Activated CD8-positive, alpha-beta T cell treated with anti-CD3 and anti-CD28 coated beads for 36 hours (primary cell): ENCODE measurements around the gene VIT. TPM values are rescaled to one million over a fixed set of nuclear protein-coding genes. Genes with fewer than 3 reads are reported as not detected.

Experiments
- ATAC-seq: fragments of 200-7000 bp; cut with Tn5 transposase; one replicate; pipeline ENCODE4 v1.10.0; 2021; ENCODE audit warnings: mild to moderate bottlenecking, moderate library complexity
- CTCF ChIA-PET: fragments of 350-600 bp; sonication (Branson Sonifier 250); formaldehyde crosslinking; loops from one replicate; lab custom pipeline; 2021; ENCODE audit warnings: antibody characterized with exemption; lab: Charles Lee
- POLR2A ChIA-PET: fragments of 350-600 bp; sonication (Branson Sonifier 250); formaldehyde crosslinking; loops from one replicate; lab custom pipeline; 2021; ENCODE audit warnings: antibody characterized with exemption; lab: Charles Lee
- DNase-seq: peaks from one replicate; pipeline ENCODE4 v3.0.0-alpha.2; 2020
- H3K27ac Mint-ChIP-seq: one replicate; pipeline ENCODE4 v1.8.0; 2021; ENCODE audit warnings: mild to moderate bottlenecking, mixed read lengths
- H3K27me3 Mint-ChIP-seq: one replicate; pipeline ENCODE4 v1.8.0; 2021; ENCODE audit warnings: mixed read lengths
- H3K36me3 Mint-ChIP-seq: one replicate; pipeline ENCODE4 v1.8.0; 2021; ENCODE audit warnings: low read depth, mixed read lengths
- H3K4me1 Mint-ChIP-seq: one replicate; pipeline ENCODE4 v1.8.0; 2021; ENCODE audit warnings: low read depth, mixed read lengths
- H3K4me3 Mint-ChIP-seq: one replicate; pipeline ENCODE4 v1.8.0; 2021; ENCODE audit warnings: mild to moderate bottlenecking, moderate library complexity, mixed read lengths
- H3K9me3 Mint-ChIP-seq: one replicate; pipeline ENCODE4 v1.8.0; 2021; ENCODE audit warnings: mixed read lengths
- CTCF ChIP-seq: fragments of 200-600 bp; IDR thresholded peaks from one replicate; pipeline ENCODE4 v1.8.0; 2022; ENCODE audit warnings: antibody characterized with exemption, mild to moderate bottlenecking
- intact Hi-C: fragments of 100-400 bp; cut with micrococcal nuclease; formaldehyde crosslinking; loops from one replicate; pipeline ENCODE4 v1.10.0; 2022
- total RNA-seq, 2 experiments: library from RNA; stranded (reverse); gene quantifications; one replicate each; pipeline ENCODE4 v1.2.3, GENCODE V29; 2021

Gene VIT
- total RNA-seq, 2 experiments from 2014 or later: not detected

DNA sequence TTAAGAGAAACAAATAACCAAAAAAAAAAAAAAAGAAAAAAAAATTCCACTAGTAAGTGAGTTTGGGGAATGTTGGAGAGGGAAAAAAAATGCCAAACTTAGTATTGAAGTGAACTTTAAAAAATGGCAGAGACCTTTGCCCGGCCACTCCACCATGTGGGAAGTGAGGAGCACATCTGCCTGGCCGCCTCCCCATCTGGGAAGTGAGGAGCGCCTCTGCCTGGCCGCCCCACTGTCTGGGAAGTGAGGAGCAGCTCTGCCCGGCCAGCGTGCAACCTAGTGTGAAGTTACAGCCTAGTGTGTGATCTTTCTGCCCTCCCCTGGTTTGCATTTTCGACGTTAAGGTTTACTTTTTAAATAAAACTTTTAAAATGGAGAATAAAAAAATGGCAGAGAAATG, 33.9 kb upstream of the VIT start:
- H3K36me3 Mint-ChIP-seq: no peaks in the 10 kb centered on the region
- H3K4me3 Mint-ChIP-seq: no peak overlapping the region
- intact Hi-C loops: loop anchor here (5.0 kb wide), 1 partner anchor 310 kb away; no protein-coding TSS in a partner anchor
- no peak for TF ChIP-seq CTCF
- no peak for DNase-seq
- ChIA-PET POLR2A (no interaction called here), CTCF (no interaction called here)
- no peak overlapping the region for H3K27ac Mint-ChIP-seq
- H3K27me3 Mint-ChIP-seq: peaks cover 1% of the 10 kb centered on the region
- H3K9me3 Mint-ChIP-seq: no peaks in the 10 kb centered on the region
- ATAC-seq: no peak
- no peaks in the 10 kb centered on the region for H3K4me1 Mint-ChIP-seq

- intact Hi-C loops: loop anchor here (5.0 kb wide), 1 partner anchor 311 kb away; no protein-coding TSS in a partner anchor
- Mint-ChIP-seq H3K27me3 (peaks cover 3% of the 10 kb centered on the region), H3K4me1 (no peaks in the 10 kb centered on the region), H3K27ac (no peak overlapping the region), H3K9me3 (no peaks in the 10 kb centered on the region), H3K36me3 (no peaks in the 10 kb centered on the region), H3K4me3 (no peak overlapping the region)
- ATAC-seq: no peak
- DNase-seq: no peak
- no peak for TF ChIP-seq CTCF
- CTCF ChIA-PET: interaction anchor here (1.3 to 1.7 kb wide), 2 partner anchors 11 to 18 kb away, joined by 6 to 13 read pairs; no protein-coding TSS in a partner anchor
- POLR2A ChIA-PET: no interaction called here
These were observed 33.2 kb upstream of the VIT start for GRCh38 chr2:36663295-36663694.

GRCh38 chr2:36663851-36664695, 32.4 kb upstream of the VIT start:
- intact Hi-C loops: loop anchor here (5.0 kb wide), 1 partner anchor 312 kb away; no protein-coding TSS in a partner anchor
- ChIA-PET CTCF (interaction anchor here (0.5 to 2.6 kb wide), 25 partner anchors 8 to 1252 kb away, joined by 3 to 18 read pairs (median 4); partner anchors contain the start of gene FEZ2), POLR2A (no interaction called here)
- Mint-ChIP-seq H3K4me3 (no peak overlapping the region), H3K36me3 (no peaks in the 10 kb centered on the region), H3K27ac (no peak overlapping the region), H3K9me3 (no peaks in the 10 kb centered on the region), H3K27me3 (peaks cover 3% of the 10 kb centered on the region), H3K4me1 (no peaks in the 10 kb centered on the region)
- DNase-seq: peak; percentile 19
- ATAC-seq: peak; percentile 62
- TF ChIP-seq CTCF: peak; percentile 79

DNA sequence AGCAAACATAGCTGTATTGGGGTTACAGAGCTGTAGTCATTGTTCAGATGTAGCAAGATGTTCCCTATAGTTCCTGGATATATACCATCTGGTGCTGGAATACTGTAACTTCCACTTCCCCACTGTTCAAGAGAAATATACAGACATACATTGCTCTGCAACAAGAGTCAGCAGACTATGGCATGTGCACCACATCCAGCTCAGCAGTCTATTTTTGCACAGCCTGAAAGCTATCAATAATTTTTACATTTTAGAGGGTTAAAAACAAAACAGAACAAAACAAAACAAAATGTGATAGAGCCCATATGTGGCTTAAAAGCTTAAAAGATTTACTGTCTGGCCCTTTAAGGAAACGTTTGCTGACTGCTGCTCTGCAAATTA, 31.8 kb upstream of the VIT start:
- ATAC-seq (no peak), DNase-seq (no peak)
- no peaks in the 10 kb centered on the region for H3K4me1 Mint-ChIP-seq
- TF ChIP-seq CTCF: no peak
- no peak overlapping the region for H3K4me3 Mint-ChIP-seq
- H3K27ac Mint-ChIP-seq: no peak overlapping the region
- POLR2A ChIA-PET: no interaction called here
- intact Hi-C loops: loop anchor here (5.0 kb wide), 1 partner anchor 312 kb away; no protein-coding TSS in a partner anchor
- H3K36me3 Mint-ChIP-seq: no peaks in the 10 kb centered on the region
- H3K27me3 Mint-ChIP-seq: peaks cover 3% of the 10 kb centered on the region
- no peaks in the 10 kb centered on the region for H3K9me3 Mint-ChIP-seq
- CTCF ChIA-PET: interaction anchor here (0.5 to 2.6 kb wide), 26 partner anchors 9 to 1253 kb away, joined by 3 to 18 read pairs (median 4); partner anchors contain the start of gene FEZ2

DNA sequence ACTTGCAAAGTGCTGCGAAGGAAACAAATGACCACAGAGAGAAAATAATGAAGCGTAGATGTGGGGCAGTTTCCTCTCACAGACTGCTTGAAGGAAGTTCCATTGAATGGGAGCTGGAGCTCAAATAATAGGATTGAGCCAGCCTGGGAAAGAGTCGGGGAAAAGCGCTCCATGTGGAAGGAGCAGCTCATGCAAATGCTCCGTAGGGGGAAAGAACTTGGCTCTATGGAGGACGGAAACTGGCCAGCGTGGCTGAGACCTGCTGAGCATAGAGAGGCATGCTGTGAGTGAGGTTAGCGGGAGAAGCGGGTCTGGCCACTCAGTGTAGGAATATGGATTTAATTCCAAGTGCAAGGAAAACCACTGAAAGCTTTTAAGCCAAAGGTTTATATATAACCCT, 28.6 kb upstream of the VIT start:
- intact Hi-C loops: no loop called here
- Mint-ChIP-seq H3K9me3 (no peaks in the 10 kb centered on the region), H3K4me3 (no peak overlapping the region), H3K36me3 (no peaks in the 10 kb centered on the region), H3K27me3 (peaks cover 3% of the 10 kb centered on the region), H3K4me1 (no peaks in the 10 kb centered on the region), H3K27ac (no peak overlapping the region)
- no peak for TF ChIP-seq CTCF
- DNase-seq: no peak
- ChIA-PET CTCF (interaction anchor here (0.9 kb wide), 1 partner anchor 9 kb away, joined by 3 read pairs; no protein-coding TSS in a partner anchor), POLR2A (interaction anchor here (1.6 kb wide), 1 partner anchor 26 kb away, joined by 3 read pairs; no protein-coding TSS in a partner anchor)
- ATAC-seq: no peak
